ENCODE measurements around the gene NOA1.

NOA1 gene

DNA sequence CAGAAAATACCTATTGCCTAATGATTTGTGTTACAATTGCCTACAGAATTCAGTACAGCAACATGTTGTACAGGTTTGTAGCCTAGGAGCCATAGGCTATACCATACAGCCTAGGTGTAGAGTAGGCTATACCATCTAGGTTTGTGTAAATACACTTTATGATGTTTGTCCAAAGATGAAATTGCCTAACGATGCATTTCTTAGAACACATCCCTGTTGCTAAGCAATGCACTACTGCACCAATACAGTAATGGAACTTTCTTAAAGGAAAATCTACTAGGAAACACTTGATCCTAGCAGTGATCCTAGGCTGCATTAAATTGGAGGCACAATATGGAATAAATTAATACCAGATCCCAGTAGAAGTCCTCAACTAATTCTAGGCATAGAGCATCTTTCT is 18.3 kb downstream of the NOA1 start:
- Histone ChIP-seq H3K9ac (ENCODE audit: low read depth, low read length) (no peak overlapping the region), H4K20me1 (ENCODE audit: insufficient read depth, low read length) (no peaks in the 10 kb centered on the region), H3K4me1 (ENCODE audit: insufficient read depth, low read length) (no peaks in the 10 kb centered on the region), H3K27ac (ENCODE audit: low read length) (no peak overlapping the region), H3K4me2 (ENCODE audit: insufficient read depth, low read length) (no peak overlapping the region), H3K4me3 (ENCODE audit: low read depth in 1 of 2, low read length in 2 of 2) (no peak overlapping the region), H3K79me2 (ENCODE audit: insufficient read depth, low read length) (no peaks in the 10 kb centered on the region), H2AFZ (ENCODE audit: low read depth, low read length) (no peak overlapping the region), H3K27me3 (ENCODE audit: insufficient read depth, low read length, poor library complexity) (no peaks in the 10 kb centered on the region), H3K9me3 (ENCODE audit: insufficient read depth, low read length, severe bottlenecking) (no peaks in the 10 kb centered on the region), H3K36me3 (ENCODE audit: insufficient read depth, low read length) (peaks cover 30% of the 10 kb centered on the region)
- DNase-seq (no peak), ATAC-seq (ENCODE audit: insufficient read depth, low read depth) (no peak)
- TF ChIP-seq EZH2 (IDR thresholded peaks at IDR 0.05; ENCODE audit: borderline replicate concordance, low read depth, low read length, severe bottlenecking) = no peak
- TF ChIP-seq, protein P1, sequence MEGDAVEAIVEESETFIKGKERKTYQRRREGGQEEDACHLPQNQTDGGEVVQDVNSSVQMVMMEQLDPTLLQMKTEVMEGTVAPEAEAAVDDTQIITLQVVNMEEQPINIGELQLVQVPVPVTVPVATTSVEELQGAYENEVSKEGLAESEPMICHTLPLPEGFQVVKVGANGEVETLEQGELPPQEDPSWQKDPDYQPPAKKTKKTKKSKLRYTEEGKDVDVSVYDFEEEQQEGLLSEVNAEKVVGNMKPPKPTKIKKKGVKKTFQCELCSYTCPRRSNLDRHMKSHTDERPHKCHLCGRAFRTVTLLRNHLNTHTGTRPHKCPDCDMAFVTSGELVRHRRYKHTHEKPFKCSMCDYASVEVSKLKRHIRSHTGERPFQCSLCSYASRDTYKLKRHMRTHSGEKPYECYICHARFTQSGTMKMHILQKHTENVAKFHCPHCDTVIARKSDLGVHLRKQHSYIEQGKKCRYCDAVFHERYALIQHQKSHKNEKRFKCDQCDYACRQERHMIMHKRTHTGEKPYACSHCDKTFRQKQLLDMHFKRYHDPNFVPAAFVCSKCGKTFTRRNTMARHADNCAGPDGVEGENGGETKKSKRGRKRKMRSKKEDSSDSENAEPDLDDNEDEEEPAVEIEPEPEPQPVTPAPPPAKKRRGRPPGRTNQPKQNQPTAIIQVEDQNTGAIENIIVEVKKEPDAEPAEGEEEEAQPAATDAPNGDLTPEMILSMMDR (IDR thresholded peaks at IDR 0.05; ENCODE audit: borderline replicate concordance, extremely low read depth, low read length, poor library complexity, severe bottlenecking) = no peak

- Histone ChIP-seq H2AFZ (ENCODE audit: low read depth, low read length) (no peak overlapping the region), H3K27me3 (ENCODE audit: insufficient read depth, low read length, poor library complexity) (no peaks in the 10 kb centered on the region), H4K20me1 (ENCODE audit: insufficient read depth, low read length) (no peaks in the 10 kb centered on the region), H3K4me2 (ENCODE audit: insufficient read depth, low read length) (no peak overlapping the region), H3K9ac (ENCODE audit: low read depth, low read length) (no peak overlapping the region), H3K79me2 (ENCODE audit: insufficient read depth, low read length) (no peaks in the 10 kb centered on the region), H3K4me3 (ENCODE audit: low read depth in 1 of 2, low read length in 2 of 2) (no peak overlapping the region), H3K9me3 (ENCODE audit: insufficient read depth, low read length, severe bottlenecking) (no peaks in the 10 kb centered on the region), H3K27ac (ENCODE audit: low read length) (no peak overlapping the region), H3K4me1 (ENCODE audit: insufficient read depth, low read length) (no peaks in the 10 kb centered on the region), H3K36me3 (ENCODE audit: insufficient read depth, low read length) (peaks cover 21% of the 10 kb centered on the region)
- DNase-seq (no peak), ATAC-seq (ENCODE audit: insufficient read depth, low read depth) (no peak)
- TF ChIP-seq EZH2 (IDR thresholded peaks at IDR 0.05; ENCODE audit: borderline replicate concordance, low read depth, low read length, severe bottlenecking) = no peak
- TF ChIP-seq, protein P1 (IDR thresholded peaks at IDR 0.05; ENCODE audit: borderline replicate concordance, extremely low read depth, low read length, poor library complexity, severe bottlenecking) = no peak
Observed at GRCh38 chr4:56958111-56958517, 19.3 kb downstream of the NOA1 start.

GRCh38 chr4:56953680-56954520 is 23.5 kb downstream of the NOA1 start:
- DNase-seq = no peak
- no peak overlapping the region for H3K4me2 ChIP-seq (ENCODE audit: insufficient read depth, low read length)
- H3K27ac ChIP-seq (ENCODE audit: low read length) = no peak overlapping the region
- ATAC-seq (ENCODE audit: insufficient read depth, low read depth) = no peak
- H3K27me3 ChIP-seq (ENCODE audit: insufficient read depth, low read length, poor library complexity) = no peaks in the 10 kb centered on the region
- H3K4me1 ChIP-seq (ENCODE audit: insufficient read depth, low read length) = no peaks in the 10 kb centered on the region
- no peaks in the 10 kb centered on the region for H3K36me3 ChIP-seq (ENCODE audit: insufficient read depth, low read length)
- TF ChIP-seq EZH2 (IDR thresholded peaks at IDR 0.05; ENCODE audit: borderline replicate concordance, low read depth, low read length, severe bottlenecking) = no peak
- TF ChIP-seq, protein P1 (IDR thresholded peaks at IDR 0.05; ENCODE audit: borderline replicate concordance, extremely low read depth, low read length, poor library complexity, severe bottlenecking) = no peak
- H2AFZ ChIP-seq (ENCODE audit: low read depth, low read length) = no peak overlapping the region
- no peaks in the 10 kb centered on the region for H3K9me3 ChIP-seq (ENCODE audit: insufficient read depth, low read length, severe bottlenecking)
- H3K9ac ChIP-seq (ENCODE audit: low read depth, low read length) = no peak overlapping the region
- no peaks in the 10 kb centered on the region for H4K20me1 ChIP-seq (ENCODE audit: insufficient read depth, low read length)
- H3K79me2 ChIP-seq (ENCODE audit: insufficient read depth, low read length) = no peaks in the 10 kb centered on the region
- no peak overlapping the region for H3K4me3 ChIP-seq (ENCODE audit: low read depth in 1 of 2, low read length in 2 of 2)

Measured in DND-41 (cell line).